ENCODE data around the gene MAIP1.

GRCh38 chr2:199951023-199951422 is 4.4 kb upstream of the MAIP1 start:
- TF ChIP-seq CTCF (IDR thresholded peaks at IDR 0.05; ENCODE audit: low read length) (no peak), EZH2 (optimal IDR thresholded peaks at IDR 0.05; ENCODE audit: low read depth, low read length) (no peak)

All from MM.1S (cell line).